ENCODE results near the gene PTGER3.
"Not testable (repeated sequence)": the region's sequence is repeated elsewhere in the genome, so short reads cannot be mapped to it uniquely, and the experiment has no call there.

GRCh38 chr1:70940398-70940797, 107.2 kb downstream of the PTGER3 start:
- TF ChIP-seq, protein P1, sequence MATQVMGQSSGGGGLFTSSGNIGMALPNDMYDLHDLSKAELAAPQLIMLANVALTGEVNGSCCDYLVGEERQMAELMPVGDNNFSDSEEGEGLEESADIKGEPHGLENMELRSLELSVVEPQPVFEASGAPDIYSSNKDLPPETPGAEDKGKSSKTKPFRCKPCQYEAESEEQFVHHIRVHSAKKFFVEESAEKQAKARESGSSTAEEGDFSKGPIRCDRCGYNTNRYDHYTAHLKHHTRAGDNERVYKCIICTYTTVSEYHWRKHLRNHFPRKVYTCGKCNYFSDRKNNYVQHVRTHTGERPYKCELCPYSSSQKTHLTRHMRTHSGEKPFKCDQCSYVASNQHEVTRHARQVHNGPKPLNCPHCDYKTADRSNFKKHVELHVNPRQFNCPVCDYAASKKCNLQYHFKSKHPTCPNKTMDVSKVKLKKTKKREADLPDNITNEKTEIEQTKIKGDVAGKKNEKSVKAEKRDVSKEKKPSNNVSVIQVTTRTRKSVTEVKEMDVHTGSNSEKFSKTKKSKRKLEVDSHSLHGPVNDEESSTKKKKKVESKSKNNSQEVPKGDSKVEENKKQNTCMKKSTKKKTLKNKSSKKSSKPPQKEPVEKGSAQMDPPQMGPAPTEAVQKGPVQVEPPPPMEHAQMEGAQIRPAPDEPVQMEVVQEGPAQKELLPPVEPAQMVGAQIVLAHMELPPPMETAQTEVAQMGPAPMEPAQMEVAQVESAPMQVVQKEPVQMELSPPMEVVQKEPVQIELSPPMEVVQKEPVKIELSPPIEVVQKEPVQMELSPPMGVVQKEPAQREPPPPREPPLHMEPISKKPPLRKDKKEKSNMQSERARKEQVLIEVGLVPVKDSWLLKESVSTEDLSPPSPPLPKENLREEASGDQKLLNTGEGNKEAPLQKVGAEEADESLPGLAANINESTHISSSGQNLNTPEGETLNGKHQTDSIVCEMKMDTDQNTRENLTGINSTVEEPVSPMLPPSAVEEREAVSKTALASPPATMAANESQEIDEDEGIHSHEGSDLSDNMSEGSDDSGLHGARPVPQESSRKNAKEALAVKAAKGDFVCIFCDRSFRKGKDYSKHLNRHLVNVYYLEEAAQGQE (IDR thresholded peaks at IDR 0.05; ENCODE audit: insufficient read depth in 1 of 2, low read depth in 2 of 2, low read length in 1 of 2), result not testable (repeated sequence)
- TF ChIP-seq, protein P2, sequence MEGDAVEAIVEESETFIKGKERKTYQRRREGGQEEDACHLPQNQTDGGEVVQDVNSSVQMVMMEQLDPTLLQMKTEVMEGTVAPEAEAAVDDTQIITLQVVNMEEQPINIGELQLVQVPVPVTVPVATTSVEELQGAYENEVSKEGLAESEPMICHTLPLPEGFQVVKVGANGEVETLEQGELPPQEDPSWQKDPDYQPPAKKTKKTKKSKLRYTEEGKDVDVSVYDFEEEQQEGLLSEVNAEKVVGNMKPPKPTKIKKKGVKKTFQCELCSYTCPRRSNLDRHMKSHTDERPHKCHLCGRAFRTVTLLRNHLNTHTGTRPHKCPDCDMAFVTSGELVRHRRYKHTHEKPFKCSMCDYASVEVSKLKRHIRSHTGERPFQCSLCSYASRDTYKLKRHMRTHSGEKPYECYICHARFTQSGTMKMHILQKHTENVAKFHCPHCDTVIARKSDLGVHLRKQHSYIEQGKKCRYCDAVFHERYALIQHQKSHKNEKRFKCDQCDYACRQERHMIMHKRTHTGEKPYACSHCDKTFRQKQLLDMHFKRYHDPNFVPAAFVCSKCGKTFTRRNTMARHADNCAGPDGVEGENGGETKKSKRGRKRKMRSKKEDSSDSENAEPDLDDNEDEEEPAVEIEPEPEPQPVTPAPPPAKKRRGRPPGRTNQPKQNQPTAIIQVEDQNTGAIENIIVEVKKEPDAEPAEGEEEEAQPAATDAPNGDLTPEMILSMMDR (IDR thresholded peaks at IDR 0.05), result not testable (repeated sequence)
- not testable (repeated sequence) for TF ChIP-seq POLR2AphosphoS5 (IDR thresholded peaks at IDR 0.05; ENCODE audit: low read depth, low read length); SIN3A (IDR thresholded peaks at IDR 0.05; ENCODE audit: borderline replicate concordance, insufficient read depth, low read depth, low read length); TCF7L2 (IDR thresholded peaks at IDR 0.05; ENCODE audit: low read depth, low read length)

Data from Panc1 (cell line).